ENCODE data around the gene JARID2.

Gene JARID2

DNA sequence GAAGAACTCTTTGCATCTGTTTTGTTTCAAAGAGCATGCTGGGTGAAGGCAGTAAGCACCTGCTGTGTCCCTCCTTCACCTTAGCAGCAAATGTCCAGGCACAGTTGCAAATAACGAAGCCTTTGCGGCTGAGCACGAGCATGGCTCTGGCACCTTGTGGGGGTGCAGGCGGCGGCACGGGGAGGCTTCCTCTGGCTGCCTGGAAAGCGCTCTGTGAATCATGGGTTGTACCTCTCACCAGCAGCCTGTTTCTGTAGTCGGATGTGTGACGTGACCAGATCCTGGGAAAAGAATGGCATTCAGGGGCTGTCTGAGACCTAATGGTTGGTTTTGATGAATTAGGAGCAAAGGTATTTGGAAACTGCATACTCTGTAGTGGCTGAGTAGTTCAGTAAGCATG, 272.2 kb downstream of the JARID2 start:
- no peak for DNase-seq (ENCODE audit: low spot score)
- TF ChIP-seq, protein P1, sequence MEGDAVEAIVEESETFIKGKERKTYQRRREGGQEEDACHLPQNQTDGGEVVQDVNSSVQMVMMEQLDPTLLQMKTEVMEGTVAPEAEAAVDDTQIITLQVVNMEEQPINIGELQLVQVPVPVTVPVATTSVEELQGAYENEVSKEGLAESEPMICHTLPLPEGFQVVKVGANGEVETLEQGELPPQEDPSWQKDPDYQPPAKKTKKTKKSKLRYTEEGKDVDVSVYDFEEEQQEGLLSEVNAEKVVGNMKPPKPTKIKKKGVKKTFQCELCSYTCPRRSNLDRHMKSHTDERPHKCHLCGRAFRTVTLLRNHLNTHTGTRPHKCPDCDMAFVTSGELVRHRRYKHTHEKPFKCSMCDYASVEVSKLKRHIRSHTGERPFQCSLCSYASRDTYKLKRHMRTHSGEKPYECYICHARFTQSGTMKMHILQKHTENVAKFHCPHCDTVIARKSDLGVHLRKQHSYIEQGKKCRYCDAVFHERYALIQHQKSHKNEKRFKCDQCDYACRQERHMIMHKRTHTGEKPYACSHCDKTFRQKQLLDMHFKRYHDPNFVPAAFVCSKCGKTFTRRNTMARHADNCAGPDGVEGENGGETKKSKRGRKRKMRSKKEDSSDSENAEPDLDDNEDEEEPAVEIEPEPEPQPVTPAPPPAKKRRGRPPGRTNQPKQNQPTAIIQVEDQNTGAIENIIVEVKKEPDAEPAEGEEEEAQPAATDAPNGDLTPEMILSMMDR (IDR thresholded peaks at IDR 0.05; ENCODE audit: extremely low read depth, insufficient read depth, missing control alignments): no peak
- in situ Hi-C loops (cut with MboI; ENCODE audit: low pct_unique_long_range_greater_than_20kb, low sequenced_read_pairs, unreplicated experiment): no loop called here

DNA sequence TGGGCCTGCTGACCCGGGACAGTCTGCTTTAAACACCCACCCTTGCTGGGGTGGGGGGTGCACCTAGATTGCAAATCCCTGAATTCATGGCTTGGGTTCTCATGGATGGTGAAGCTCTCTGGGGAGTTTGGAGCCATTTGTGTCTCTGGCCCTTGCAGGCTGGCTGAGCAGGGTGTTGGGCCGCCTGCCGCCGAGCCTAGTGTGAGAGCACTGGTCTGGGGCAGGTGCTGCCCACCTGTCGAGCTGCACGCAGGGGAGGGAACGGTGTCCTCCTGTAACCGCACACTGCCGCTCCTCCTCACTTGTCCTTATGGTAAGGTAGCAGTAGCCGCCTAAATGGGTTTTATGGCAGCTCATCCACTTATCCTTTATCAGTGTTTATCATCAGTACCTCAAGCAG, 273.0 kb downstream of the JARID2 start:
- DNase-seq (ENCODE audit: low spot score): no peak
- in situ Hi-C loops (cut with MboI; ENCODE audit: low pct_unique_long_range_greater_than_20kb, low sequenced_read_pairs, unreplicated experiment): no loop called here
- TF ChIP-seq, protein P1 (IDR thresholded peaks at IDR 0.05; ENCODE audit: extremely low read depth, insufficient read depth, missing control alignments): no peak

DNA sequence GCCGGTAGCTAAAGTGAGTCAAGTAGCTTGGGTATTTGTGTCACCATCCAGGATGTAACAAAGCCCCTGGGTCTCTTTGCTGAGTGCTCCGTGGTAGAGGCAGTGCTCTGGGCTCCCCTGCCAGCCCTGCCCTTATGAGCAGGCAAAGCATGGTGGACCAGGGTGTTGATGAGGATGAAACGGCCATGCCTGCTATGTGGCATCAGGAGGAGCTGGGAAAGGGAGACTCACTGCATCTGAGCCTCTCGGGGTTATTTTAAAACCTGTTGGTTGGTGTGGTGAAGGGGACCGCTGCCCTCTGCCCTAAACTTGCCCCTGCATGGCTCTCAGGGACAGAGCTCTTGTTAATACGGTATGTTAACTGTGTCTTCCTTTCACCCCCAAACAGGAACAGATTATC, 273.8 kb downstream of the JARID2 start:
- no peak for DNase-seq (ENCODE audit: low spot score)
- TF ChIP-seq, protein P1 (IDR thresholded peaks at IDR 0.05; ENCODE audit: extremely low read depth, insufficient read depth, missing control alignments): no peak
- in situ Hi-C loops (cut with MboI; ENCODE audit: low pct_unique_long_range_greater_than_20kb, low sequenced_read_pairs, unreplicated experiment): no loop called here

DNA sequence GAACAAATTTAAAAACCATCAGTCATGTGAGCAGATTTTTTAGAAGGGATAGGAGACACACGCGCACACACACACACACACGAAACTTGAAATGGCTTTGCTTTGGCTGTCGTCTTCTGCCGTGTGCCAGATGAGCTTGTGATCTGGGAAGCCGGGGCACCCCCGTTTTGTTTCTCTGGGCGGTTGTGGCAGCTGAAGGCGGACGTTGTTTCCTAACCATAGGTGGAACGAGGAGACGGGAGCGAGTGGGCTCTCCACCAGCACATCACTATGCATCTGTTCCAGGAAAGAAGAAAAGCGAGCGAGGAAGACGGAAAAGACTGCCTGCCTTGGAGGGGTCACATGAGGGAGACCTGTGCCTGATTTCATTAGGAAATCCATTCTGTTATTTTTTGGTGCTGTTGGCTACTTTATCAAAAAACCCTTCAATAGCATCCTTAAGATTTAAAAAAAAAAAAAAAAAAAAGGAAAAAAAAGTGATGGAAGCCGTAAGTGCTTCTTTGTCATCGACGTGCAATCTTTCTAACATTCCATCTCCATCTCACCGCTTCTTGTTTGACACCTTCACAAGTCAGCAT, 274.8 kb downstream of the JARID2 start:
- in situ Hi-C loops (cut with MboI; ENCODE audit: low pct_unique_long_range_greater_than_20kb, low sequenced_read_pairs, unreplicated experiment): no loop called here
- DNase-seq (ENCODE audit: low spot score): no peak
- TF ChIP-seq, protein P1 (IDR thresholded peaks at IDR 0.05; ENCODE audit: extremely low read depth, insufficient read depth, missing control alignments): no peak

DNA sequence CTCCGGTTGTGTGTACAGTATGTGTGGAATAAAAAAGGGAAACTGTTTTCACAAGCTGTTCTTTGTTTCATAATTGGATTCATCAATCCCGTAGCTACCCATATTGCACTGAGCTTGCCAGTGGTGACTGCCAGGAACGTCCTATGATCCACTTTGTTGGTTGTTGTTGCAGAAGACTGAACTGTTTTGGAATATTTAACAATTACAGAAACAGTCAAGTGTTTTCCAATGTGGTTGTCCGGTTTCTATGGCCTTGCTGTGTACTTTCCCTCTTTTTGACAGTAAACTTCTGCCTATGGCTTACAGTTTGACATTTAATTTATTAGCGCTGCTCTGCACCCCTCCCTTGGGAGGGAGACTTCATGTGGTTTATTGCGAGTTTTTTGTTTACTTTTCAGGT, 275.7 kb downstream of the JARID2 start:
- TF ChIP-seq, protein P1 (IDR thresholded peaks at IDR 0.05; ENCODE audit: extremely low read depth, insufficient read depth, missing control alignments): no peak
- no peak for DNase-seq (ENCODE audit: low spot score)
- in situ Hi-C loops (cut with MboI; ENCODE audit: low pct_unique_long_range_greater_than_20kb, low sequenced_read_pairs, unreplicated experiment): no loop called here

DNA sequence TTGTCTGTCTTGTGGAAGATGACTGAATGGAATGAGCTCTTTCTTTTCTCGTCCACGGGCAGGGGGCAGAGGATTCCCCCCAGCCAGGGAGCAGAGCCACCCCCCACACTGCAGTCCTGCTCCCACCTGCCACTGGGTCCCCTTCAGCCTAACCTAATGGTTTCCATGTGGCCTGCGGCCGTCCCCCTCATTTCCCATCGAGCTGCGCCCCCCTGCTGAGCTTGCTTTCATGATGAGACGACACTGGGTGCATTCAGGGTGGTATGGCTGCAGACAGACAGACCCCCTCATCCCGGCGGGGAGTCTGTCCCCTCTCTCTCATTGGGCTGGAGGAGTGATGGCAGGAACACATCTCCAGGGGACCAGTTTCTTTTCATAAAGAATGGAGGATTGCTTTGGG, 276.2 kb downstream of the JARID2 start:
- in situ Hi-C loops (cut with MboI; ENCODE audit: low pct_unique_long_range_greater_than_20kb, low sequenced_read_pairs, unreplicated experiment): no loop called here
- TF ChIP-seq, protein P1 (IDR thresholded peaks at IDR 0.05; ENCODE audit: extremely low read depth, insufficient read depth, missing control alignments): no peak

DNA sequence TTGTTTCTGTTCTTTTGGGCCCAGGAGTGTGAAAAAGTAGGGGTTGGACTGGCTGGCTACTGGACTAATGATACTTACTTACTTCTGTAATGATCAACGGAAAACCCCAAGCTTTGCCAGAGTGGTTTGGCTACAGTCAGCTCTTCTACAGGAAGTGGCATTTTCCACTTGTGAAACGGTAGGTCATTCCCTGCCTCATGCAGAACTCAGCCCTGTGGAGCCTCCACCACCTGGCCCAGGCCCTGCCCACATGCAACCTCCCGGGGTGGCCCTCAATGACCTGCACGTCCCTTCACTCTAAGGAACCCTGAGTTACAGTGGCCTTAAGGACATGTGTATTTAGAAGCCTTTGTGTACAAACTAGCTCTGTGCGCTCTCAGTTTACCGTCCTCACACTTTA, 276.6 kb downstream of the JARID2 start:
- in situ Hi-C loops (cut with MboI; ENCODE audit: low pct_unique_long_range_greater_than_20kb, low sequenced_read_pairs, unreplicated experiment): no loop called here
- TF ChIP-seq, protein P1 (IDR thresholded peaks at IDR 0.05; ENCODE audit: extremely low read depth, insufficient read depth, missing control alignments): no peak
- DNase-seq (ENCODE audit: low spot score): no peak

More for the DNA sequence above, 276.2 kb downstream of the JARID2 start:
- DNase-seq (ENCODE audit: low spot score): no peak
